HCT116 (cell line): ENCODE measurements around the gene GPR17. TPM values are rescaled to one million over a fixed set of nuclear protein-coding genes. Genes with fewer than 3 reads are reported as not detected.

Experiments used
- ATAC-seq: fragments of 200-7000 bp; cut with Tn5 transposase; 2 replicates; pipeline ENCODE4 v1.9.1; 2020; ENCODE audit warnings: mild to moderate bottlenecking, moderate library complexity
- BruUV-seq: library from RNA; stranded (reverse); fragments of 400-500 nt; replicated peaks from 2 replicates; lab custom pipeline; 2021; lab: Mats Ljungman, UMichigan
- CTCF ChIA-PET: fragments of 300-600 bp; sonication (Branson Sonifier 250); formaldehyde crosslinking; loops from one replicate; lab custom pipeline; 2021; ENCODE audit warnings: antibody characterized with exemption; lab: Charles Lee
- POLR2A ChIA-PET: fragments of 300-600, 350-600 bp; sonication (Branson Sonifier 250); formaldehyde crosslinking; loops from one replicate; lab custom pipeline; 2021; ENCODE audit warnings: antibody characterized with exemption; lab: Charles Lee
- RAD21 ChIA-PET, 2 experiments: fragments of 300-600 bp; sonication (Branson Sonifier 250); formaldehyde crosslinking; loops; one replicate each; lab custom pipeline; 2023; ENCODE audit warnings: low total read pairs in 2 of 2; ENCODE audit not compliant: uncharacterized antibody in 2 of 2, unreplicated experiment in 2 of 2, low non-redundant PET in 1 of 2; lab: Charles Lee
- DNase-seq: peaks from one replicate; pipeline ENCODE4 v3.0.0-alpha.2; 2010; ENCODE audit warnings: low read depth, low spot score
- H2AFZ ChIP-seq: fragments of 200-600 bp; shearing (Covaris generic), sonication (generic); 2 replicates; pipeline ENCODE4 v1.6.1; 2017; ENCODE audit warnings: low read depth, mixed run types, mixed read lengths, antibody characterized with exemption, low read length; ENCODE audit not compliant: poor library complexity, severe bottlenecking
- H3K27ac ChIP-seq: 2 replicates; pipeline ENCODE4 v1.5.1; 2012; ENCODE audit warnings: low read depth, low read length
- H3K27me3 ChIP-seq: fragments of 200-600 bp; sonication (generic); 2 replicates; pipeline ENCODE4 v1.6.1; 2016; ENCODE audit warnings: mixed run types, low read length, mixed read lengths; ENCODE audit not compliant: insufficient read depth
- H3K36me3 ChIP-seq, 2 experiments: fragments of 200-500 bp in 1 of 2; fragments of 200-600 bp in 1 of 2; sonication (Bioruptor generic) in 1 of 2; sonication (generic) in 1 of 2; 2 replicates each; pipeline versions ENCODE4 v1.5.1 to v1.6.1; 2014 to 2016; ENCODE audit warnings: low read length in 2 of 2, inconsistent platforms in 1 of 2, mixed read lengths in 1 of 2, mixed run types in 1 of 2; ENCODE audit not compliant: insufficient read depth in 2 of 2, control insufficient read depth in 1 of 2
- H3K4me1 ChIP-seq, 2 experiments: fragments of 200-600 bp in 1 of 2; sonication (generic) in 1 of 2; 2 replicates each; pipeline versions ENCODE4 v1.5.1 to v1.6.1; 2012 to 2017; ENCODE audit warnings: low read length in 2 of 2, inconsistent platforms in 1 of 2, mild to moderate bottlenecking in 1 of 2, mixed read lengths in 1 of 2, mixed run types in 1 of 2, moderate library complexity in 1 of 2; ENCODE audit not compliant: insufficient read depth in 2 of 2, control insufficient read depth in 1 of 2
- H3K4me2 ChIP-seq: fragments of 200-600 bp; sonication (generic); 2 replicates; pipeline ENCODE4 v1.6.1; 2017; ENCODE audit warnings: mixed run types, low read length, mixed read lengths
- H3K4me3 ChIP-seq, 2 experiments: fragments of 200-600 bp in 1 of 2; sonication (generic) in 1 of 2; replicated peaks in 1 of 2; 2 replicates each; pipeline ENCODE4 v1.5.1; 2011 to 2016; ENCODE audit warnings: low read length in 2 of 2, control low read depth in 1 of 2, low read depth in 1 of 2, mild to moderate bottlenecking in 1 of 2, mixed read lengths in 1 of 2, mixed run types in 1 of 2
- H3K79me2 ChIP-seq: fragments of 200-600 bp; sonication (generic); 2 replicates; pipeline ENCODE4 v1.6.1; 2017; ENCODE audit warnings: mild to moderate bottlenecking, mixed run types, low read length, moderate library complexity, mixed read lengths; ENCODE audit not compliant: insufficient read depth
- H3K9ac ChIP-seq: fragments of 200-600 bp; sonication (generic); 2 replicates; pipeline ENCODE4 v1.6.1; 2016; ENCODE audit warnings: low read length, mixed read lengths
- H3K9me2 ChIP-seq: fragments of 200-600 bp; sonication (generic), shearing (Covaris generic); 2 replicates; pipeline ENCODE4 v1.6.1; 2017; ENCODE audit warnings: mixed run types, mild to moderate bottlenecking, moderate library complexity; ENCODE audit not compliant: insufficient read depth
- H3K9me3 ChIP-seq, 2 experiments: fragments of 200-500 bp in 1 of 2; fragments of 200-600 bp in 1 of 2; sonication (Bioruptor generic) in 1 of 2; sonication (generic) in 1 of 2; 2 replicates each; pipeline ENCODE4 v1.6.1; 2014 to 2017; ENCODE audit warnings: low read length in 2 of 2, mixed read lengths in 2 of 2, inconsistent platforms in 1 of 2, low read depth in 1 of 2, mild to moderate bottlenecking in 1 of 2, mixed run types in 1 of 2, moderate library complexity in 1 of 2; ENCODE audit not compliant: control insufficient read depth in 1 of 2, insufficient read depth in 1 of 2
- H4K20me1 ChIP-seq: fragments of 200-600 bp; sonication (generic), shearing (Covaris generic); 2 replicates; pipeline ENCODE4 v1.6.1; 2017; ENCODE audit warnings: mixed run types, mild to moderate bottlenecking, moderate library complexity; ENCODE audit not compliant: insufficient read depth
- CBX3 ChIP-seq: IDR thresholded peaks from 2 replicates; pipeline ENCODE4 v1.6.1; 2012; ENCODE audit warnings: low read depth
- EGR1 ChIP-seq: IDR thresholded peaks from 2 replicates; pipeline ENCODE4 v1.6.1; 2012; ENCODE audit warnings: low read depth
- ELF1 ChIP-seq: IDR thresholded peaks from 2 replicates; pipeline ENCODE4 v1.6.1; 2012; ENCODE audit warnings: low read depth, borderline replicate concordance
- EZH2 ChIP-seq: fragments of 200-600 bp; sonication (generic); IDR thresholded peaks from 2 replicates; pipeline ENCODE4 v1.6.1; 2017; ENCODE audit warnings: antibody characterized with exemption, mixed run types
- FOSL1 ChIP-seq: IDR thresholded peaks from 2 replicates; pipeline ENCODE4 v1.6.1; 2012; ENCODE audit warnings: low read depth
- JUND ChIP-seq: IDR thresholded peaks from 2 replicates; pipeline ENCODE4 v1.6.1; 2012
- SP1 ChIP-seq: IDR thresholded peaks from 2 replicates; pipeline ENCODE4 v1.6.1; 2012; ENCODE audit warnings: low read depth
- intact Hi-C: fragments of 100-400 bp; cut with micrococcal nuclease; formaldehyde crosslinking; loops from 2 replicates; pipeline ENCODE4 v1.10.0; 2022
- total RNA-seq: library from RNA; stranded (reverse); gene quantifications from one replicate; pipeline ENCODE4 v1.2.1, GENCODE V29; 2021; ENCODE audit not compliant: unreplicated experiment
- TF ChIP-seq, protein P1 (sequence below): IDR thresholded peaks from 2 replicates; pipeline ENCODE4 v1.6.1; 2011; ENCODE audit warnings: mild to moderate bottlenecking, low read length, moderate library complexity; ENCODE audit not compliant: insufficient replicate concordance; ENCODE audit errors: extremely low read depth
- TF ChIP-seq, protein P2 (sequence below): IDR thresholded peaks from 2 replicates; pipeline ENCODE4 v1.6.1; 2012
- TF ChIP-seq, protein P3 (sequence below), 3 experiments: fragments of 200-600 bp in 1 of 3; sonication (generic) in 1 of 3; IDR thresholded peaks in 2 of 3; conservative IDR thresholded peaks in 1 of 3; 2 replicates each; pipeline ENCODE4 v1.5.1; 2012 to 2017; ENCODE audit warnings: low read depth in 2 of 3, low read length in 2 of 3, antibody characterized with exemption in 1 of 3, borderline replicate concordance in 1 of 3, control low read depth in 1 of 3, mild to moderate bottlenecking in 1 of 3, mixed read lengths in 1 of 3, mixed run types in 1 of 3, moderate library complexity in 1 of 3; ENCODE audit not compliant: insufficient read depth in 1 of 3
- TF ChIP-seq, protein P4 (sequence below): IDR thresholded peaks from 2 replicates; pipeline ENCODE4 v1.6.1; 2012; ENCODE audit warnings: low read depth

The GPR17 gene
- total RNA-seq, 1 experiment from 2014 or later = not detected

DNA sequence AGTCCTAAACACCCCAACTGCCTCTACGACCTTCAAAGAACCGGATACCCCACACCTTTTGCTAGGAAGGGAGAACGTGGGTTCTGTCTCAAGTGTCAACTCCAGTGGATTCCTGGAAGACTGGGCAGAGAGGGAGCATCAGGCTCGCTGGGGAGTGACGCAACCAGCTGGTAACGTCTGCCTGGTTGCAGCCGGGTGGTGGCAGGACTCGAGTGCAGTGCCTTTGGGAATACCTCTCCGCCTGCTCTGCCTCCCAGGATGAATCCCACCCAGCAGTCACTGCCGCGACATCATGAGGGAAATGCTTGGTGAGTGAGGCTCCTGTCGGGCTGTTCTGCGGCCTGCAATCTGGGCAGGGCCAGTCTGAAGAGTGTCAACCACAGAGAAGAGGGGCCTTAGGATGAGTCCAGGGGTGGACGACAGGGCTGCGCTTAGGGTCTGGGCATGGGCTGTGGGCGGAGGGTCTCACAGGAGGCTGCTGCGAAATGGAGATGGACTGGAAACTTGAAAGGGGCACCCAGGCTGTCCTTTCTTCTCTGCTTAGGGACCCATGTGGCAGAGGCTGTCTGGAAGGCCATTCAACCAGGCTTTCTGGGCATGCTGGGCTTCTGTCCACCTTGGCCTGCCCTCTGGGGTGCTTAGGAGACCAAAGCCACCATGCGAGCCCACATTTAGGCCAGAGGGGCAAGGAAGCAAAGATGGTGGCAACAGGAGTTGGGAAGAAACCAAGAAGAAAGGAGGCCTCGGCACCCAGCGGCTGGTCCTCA is 12.9 kb downstream of the GPR17 start:
- no TSS peak for BruUV-seq

More for the DNA sequence above, 12.9 kb downstream of the GPR17 start:
- Histone ChIP-seq H3K4me2 (no peak overlapping the region), H3K9me2 (no peaks in the 10 kb centered on the region), H3K27me3 (no peaks in the 10 kb centered on the region), H3K36me3 (no peaks in the 10 kb centered on the region), H3K9ac (no peak overlapping the region), H3K4me1 (peaks cover 0 to 8% of the 10 kb centered on the region in 2 experiments; a peak in 1 of 4 replicates), H3K27ac (no peak overlapping the region), H3K79me2 (no peaks in the 10 kb centered on the region), H2AFZ (no peak overlapping the region), H4K20me1 (no peaks in the 10 kb centered on the region), H3K9me3 (no peaks in the 10 kb centered on the region; a peak in 1 of 4 replicates), H3K4me3 (no peak overlapping the region)
- POLR2A ChIA-PET = no interaction called here
- ATAC-seq (no peak), DNase-seq (no peak)
- no peak for TF ChIP-seq CBX3
- TF ChIP-seq ELF1 = no peak
- TF ChIP-seq, protein P1, sequence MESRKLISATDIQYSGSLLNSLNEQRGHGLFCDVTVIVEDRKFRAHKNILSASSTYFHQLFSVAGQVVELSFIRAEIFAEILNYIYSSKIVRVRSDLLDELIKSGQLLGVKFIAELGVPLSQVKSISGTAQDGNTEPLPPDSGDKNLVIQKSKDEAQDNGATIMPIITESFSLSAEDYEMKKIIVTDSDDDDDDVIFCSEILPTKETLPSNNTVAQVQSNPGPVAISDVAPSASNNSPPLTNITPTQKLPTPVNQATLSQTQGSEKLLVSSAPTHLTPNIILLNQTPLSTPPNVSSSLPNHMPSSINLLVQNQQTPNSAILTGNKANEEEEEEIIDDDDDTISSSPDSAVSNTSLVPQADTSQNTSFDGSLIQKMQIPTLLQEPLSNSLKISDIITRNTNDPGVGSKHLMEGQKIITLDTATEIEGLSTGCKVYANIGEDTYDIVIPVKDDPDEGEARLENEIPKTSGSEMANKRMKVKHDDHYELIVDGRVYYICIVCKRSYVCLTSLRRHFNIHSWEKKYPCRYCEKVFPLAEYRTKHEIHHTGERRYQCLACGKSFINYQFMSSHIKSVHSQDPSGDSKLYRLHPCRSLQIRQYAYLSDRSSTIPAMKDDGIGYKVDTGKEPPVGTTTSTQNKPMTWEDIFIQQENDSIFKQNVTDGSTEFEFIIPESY = no peak
- TF ChIP-seq JUND = no peak
- TF ChIP-seq, protein P2, sequence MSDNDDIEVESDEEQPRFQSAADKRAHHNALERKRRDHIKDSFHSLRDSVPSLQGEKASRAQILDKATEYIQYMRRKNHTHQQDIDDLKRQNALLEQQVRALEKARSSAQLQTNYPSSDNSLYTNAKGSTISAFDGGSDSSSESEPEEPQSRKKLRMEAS = no peak
- no peak for TF ChIP-seq EZH2
- TF ChIP-seq, protein P3, sequence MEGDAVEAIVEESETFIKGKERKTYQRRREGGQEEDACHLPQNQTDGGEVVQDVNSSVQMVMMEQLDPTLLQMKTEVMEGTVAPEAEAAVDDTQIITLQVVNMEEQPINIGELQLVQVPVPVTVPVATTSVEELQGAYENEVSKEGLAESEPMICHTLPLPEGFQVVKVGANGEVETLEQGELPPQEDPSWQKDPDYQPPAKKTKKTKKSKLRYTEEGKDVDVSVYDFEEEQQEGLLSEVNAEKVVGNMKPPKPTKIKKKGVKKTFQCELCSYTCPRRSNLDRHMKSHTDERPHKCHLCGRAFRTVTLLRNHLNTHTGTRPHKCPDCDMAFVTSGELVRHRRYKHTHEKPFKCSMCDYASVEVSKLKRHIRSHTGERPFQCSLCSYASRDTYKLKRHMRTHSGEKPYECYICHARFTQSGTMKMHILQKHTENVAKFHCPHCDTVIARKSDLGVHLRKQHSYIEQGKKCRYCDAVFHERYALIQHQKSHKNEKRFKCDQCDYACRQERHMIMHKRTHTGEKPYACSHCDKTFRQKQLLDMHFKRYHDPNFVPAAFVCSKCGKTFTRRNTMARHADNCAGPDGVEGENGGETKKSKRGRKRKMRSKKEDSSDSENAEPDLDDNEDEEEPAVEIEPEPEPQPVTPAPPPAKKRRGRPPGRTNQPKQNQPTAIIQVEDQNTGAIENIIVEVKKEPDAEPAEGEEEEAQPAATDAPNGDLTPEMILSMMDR (IDR thresholded peaks at IDR 0.05 in 2 of 3, conservative IDR thresholded peaks at IDR 0.05 in 1 of 3; ENCODE audit: borderline replicate concordance in 1 of 3, insufficient read depth in 1 of 3, low read depth in 2 of 3, low read length in 2 of 3) = no peak
- TF ChIP-seq EGR1 = no peak
- TF ChIP-seq FOSL1 = no peak
- TF ChIP-seq, protein P4, sequence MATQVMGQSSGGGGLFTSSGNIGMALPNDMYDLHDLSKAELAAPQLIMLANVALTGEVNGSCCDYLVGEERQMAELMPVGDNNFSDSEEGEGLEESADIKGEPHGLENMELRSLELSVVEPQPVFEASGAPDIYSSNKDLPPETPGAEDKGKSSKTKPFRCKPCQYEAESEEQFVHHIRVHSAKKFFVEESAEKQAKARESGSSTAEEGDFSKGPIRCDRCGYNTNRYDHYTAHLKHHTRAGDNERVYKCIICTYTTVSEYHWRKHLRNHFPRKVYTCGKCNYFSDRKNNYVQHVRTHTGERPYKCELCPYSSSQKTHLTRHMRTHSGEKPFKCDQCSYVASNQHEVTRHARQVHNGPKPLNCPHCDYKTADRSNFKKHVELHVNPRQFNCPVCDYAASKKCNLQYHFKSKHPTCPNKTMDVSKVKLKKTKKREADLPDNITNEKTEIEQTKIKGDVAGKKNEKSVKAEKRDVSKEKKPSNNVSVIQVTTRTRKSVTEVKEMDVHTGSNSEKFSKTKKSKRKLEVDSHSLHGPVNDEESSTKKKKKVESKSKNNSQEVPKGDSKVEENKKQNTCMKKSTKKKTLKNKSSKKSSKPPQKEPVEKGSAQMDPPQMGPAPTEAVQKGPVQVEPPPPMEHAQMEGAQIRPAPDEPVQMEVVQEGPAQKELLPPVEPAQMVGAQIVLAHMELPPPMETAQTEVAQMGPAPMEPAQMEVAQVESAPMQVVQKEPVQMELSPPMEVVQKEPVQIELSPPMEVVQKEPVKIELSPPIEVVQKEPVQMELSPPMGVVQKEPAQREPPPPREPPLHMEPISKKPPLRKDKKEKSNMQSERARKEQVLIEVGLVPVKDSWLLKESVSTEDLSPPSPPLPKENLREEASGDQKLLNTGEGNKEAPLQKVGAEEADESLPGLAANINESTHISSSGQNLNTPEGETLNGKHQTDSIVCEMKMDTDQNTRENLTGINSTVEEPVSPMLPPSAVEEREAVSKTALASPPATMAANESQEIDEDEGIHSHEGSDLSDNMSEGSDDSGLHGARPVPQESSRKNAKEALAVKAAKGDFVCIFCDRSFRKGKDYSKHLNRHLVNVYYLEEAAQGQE = no peak
- no peak for TF ChIP-seq SP1
- CTCF ChIA-PET = no interaction called here
- intact Hi-C loops = no loop called here
- RAD21 ChIA-PET = no interaction called here
